Left forelimb (tissue), 1 donor: ENCODE data around the gene ARHGEF10L.

Experiments used
- DNase-seq: peaks from one replicate; pipeline ENCODE4 v3.0.0-alpha.2; 2018; ENCODE audit warnings: low spot score

The ARHGEF10L gene

GRCh38 chr1:17546946-17547670 is 7.6 kb downstream of the ARHGEF10L start:
- no peak for DNase-seq

GRCh38 chr1:17549384-17549783 is 9.9 kb downstream of the ARHGEF10L start:
- DNase-seq = no peak

- DNase-seq = no peak
These were observed 11.5 kb downstream of the ARHGEF10L start for GRCh38 chr1:17550729-17551584.

- no peak for DNase-seq
These were observed 12.3 kb downstream of the ARHGEF10L start for GRCh38 chr1:17551755-17552234.

GRCh38 chr1:17553975-17554700 is 14.6 kb downstream of the ARHGEF10L start:
- DNase-seq = no peak

- no peak for DNase-seq
These were observed 15.5 kb downstream of the ARHGEF10L start for GRCh38 chr1:17554954-17555353.

GRCh38 chr1:17557986-17558385 is 18.5 kb downstream of the ARHGEF10L start:
- DNase-seq = no peak

- DNase-seq = no peak
These were observed 19.0 kb downstream of the ARHGEF10L start for GRCh38 chr1:17558541-17558940.

GRCh38 chr1:17558954-17559614 is 19.6 kb downstream of the ARHGEF10L start:
- DNase-seq = no peak

GRCh38 chr1:17559615-17560419 is 20.3 kb downstream of the ARHGEF10L start:
- no peak for DNase-seq

GRCh38 chr1:17561247-17561548 is 21.7 kb downstream of the ARHGEF10L start:
- no peak for DNase-seq

- DNase-seq = no peak
These were observed 22.1 kb downstream of the ARHGEF10L start for GRCh38 chr1:17561561-17561985.

- DNase-seq = no peak
These were observed 22.9 kb downstream of the ARHGEF10L start for GRCh38 chr1:17562375-17562774.

- DNase-seq = no peak
These were observed 24.2 kb downstream of the ARHGEF10L start for GRCh38 chr1:17563494-17564281.

GRCh38 chr1:17564458-17565393 is 25.2 kb downstream of the ARHGEF10L start:
- DNase-seq = no peak

- DNase-seq = no peak
These were observed 26.2 kb downstream of the ARHGEF10L start for GRCh38 chr1:17565461-17566252.

- DNase-seq = no peak
These were observed 26.9 kb downstream of the ARHGEF10L start for GRCh38 chr1:17566417-17566816.

- DNase-seq = no peak
These were observed 27.4 kb downstream of the ARHGEF10L start for GRCh38 chr1:17566892-17567291.
